ENCODE measurements around the gene C1orf141.
"Not testable (repeated sequence)": the region's sequence is repeated elsewhere in the genome, so short reads cannot be mapped to it uniquely, and the experiment has no call there.

Gene C1orf141

DNA sequence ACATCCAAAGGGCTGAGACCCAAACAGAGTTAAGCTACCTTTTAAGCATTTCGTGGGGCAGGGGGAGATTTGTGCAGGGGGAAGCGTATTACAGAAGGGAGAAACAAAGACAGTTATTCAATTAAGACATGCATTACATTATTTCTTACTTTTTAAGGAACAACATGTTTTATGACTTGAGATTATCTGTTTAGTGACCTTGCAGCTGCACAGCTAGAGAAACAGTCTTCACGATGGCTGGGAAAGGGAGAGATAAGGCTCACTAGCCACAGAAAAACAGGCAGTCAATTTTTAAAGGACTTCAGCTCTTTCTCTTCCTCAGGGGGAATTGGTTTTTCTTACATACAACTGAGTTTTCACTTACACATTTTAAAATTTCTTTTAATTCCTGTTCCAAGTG is 7.1 kb upstream of the C1orf141 start:
- not testable (repeated sequence) for DNase-seq

DNA sequence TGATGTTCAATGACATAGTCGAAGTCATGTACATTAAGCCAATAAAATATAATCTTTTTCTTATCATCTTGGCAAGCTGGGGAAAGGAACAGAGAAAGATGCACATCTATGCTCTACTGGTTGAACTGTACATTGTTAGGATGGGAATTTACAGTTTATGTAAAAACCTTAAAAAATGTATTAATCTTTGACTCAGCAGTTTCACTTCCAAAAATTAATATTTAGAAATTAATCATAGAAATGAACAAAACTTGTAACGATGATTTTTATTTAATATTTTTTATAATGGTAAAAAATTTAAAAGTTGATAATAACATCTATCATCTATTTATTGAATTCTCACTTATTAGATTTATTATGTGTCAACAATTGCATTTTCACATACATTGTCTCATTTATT is 5.7 kb upstream of the C1orf141 start:
- DNase-seq: no peak

DNA sequence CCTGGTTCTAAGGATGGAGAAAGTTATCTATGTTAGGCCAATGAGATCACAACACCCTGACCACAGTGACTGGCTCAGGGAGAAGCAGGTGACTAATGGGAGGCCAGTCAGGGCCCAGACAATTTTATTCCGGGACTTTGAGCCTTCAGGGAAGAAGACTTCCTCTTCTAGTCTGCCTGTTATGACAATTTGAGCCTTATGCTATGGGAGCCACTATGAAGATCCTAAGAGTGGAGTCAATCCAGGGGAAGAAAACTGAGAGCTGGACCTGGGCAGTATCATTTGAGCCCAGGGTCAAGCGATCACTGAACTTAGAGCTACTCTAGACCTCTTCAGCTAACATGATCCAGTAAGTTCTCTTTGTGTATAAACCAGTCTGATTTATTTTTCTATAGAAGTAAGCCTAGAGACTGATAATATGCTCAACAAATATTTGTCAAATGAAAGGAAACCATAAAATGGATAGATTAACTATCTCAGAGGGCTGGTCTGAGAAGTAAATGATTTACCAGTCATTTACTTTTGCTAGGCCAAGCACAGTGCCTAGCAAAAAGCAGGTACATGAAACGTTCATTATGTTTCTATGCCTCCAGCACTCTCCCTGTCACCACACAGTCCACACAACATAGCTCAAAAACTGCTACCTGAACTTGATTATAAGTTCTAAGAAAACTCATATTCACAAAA is 4.2 kb upstream of the C1orf141 start:
- DNase-seq: no peak

DNA sequence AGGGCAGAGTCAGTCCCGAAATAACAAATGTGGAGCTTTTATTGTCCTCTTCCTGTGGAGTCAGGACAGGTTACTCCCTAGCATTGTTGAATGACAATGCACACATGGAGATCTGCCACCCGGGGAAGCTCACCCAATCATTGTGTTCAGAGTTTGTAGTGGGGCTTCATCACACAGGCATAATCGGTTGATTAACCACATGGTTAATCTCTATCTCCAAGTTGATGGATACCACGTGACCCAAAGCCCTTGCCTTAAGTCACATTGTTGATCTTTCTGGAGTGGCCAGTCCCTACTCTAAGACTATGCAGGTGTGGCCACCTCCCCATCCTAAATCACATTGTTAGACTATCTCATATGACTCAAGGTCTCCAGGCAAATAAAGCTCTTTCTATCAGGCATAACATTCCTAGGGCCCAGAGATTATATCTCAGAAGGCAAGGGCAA is 2.6 kb upstream of the C1orf141 start:
- no peak for DNase-seq

DNA sequence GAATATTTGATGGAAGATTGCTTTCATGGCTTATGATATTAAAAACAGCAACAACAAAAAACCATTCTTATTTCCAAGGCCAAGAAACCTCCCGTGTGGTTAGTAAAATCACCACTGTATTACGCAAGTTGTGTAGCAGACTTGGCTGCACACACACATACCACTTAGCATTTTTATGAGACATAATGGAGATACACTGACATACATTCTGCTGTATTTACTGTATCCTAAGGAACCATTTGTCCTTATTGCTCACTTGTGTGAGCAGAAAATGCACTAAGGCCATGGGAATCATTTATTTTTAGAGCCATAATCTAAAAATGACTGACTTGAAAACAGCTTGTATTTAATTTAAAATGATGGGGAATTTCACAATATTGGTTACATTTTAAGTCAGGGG is 584 bp upstream of the C1orf141 start:
- DNase-seq: no peak

DNA sequence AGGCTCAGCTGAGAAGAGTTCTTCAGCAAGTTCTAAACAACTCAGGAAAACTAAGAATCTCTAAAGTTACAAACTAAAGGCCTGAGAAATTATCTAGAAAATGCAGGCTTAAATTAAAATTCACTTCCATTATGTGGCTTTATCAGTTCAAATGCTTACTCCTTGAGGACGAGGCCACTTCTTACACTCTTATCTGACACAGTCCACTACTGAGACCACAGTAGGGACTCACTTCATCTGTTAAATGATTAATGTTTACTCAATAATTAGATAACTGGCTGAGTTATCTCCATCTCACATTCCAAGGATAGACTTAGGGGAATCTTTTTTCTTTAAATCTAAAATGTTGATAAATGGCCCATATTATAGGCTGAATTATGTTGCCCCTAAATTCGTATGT is 1.6 kb downstream of the C1orf141 start:
- DNase-seq: no peak

DNA sequence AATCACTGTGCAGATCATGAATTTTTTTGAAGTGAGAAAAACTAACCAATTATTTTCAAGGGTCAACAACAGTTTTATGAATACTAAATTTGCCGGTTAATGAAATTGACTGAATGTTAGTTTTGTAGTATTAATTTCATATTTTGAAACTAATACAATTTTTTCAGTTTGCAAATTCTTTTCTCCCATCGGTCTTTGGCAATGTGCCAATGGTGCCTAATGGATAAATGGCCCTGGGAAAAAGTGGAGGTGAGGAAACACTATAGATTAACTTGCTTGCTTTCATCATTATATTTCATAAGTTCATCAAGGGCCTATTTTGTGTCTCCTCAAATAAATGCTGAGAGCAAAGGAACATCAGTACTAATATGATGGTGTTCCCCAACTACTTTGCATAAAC is 4.1 kb downstream of the C1orf141 start:
- no peak for DNase-seq

DNA sequence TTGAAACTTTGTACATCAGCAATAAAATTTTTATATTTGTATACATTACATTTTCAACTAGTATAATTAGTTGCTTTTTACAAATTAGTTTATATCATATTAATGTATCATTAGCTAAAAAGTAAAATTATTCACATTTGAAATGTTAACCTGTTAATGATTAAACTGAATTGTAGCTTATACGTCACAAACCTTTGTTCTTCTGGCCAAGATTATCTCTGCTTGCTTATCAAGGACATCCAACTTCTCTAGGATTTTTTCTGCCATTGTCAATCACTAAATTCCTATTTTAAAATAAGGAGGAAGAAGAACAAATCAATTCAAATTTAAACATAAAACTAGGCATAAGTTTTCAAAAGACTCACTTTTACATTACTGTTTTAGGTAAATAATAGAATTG is 7.8 kb downstream of the C1orf141 start:
- DNase-seq: no peak

DNA sequence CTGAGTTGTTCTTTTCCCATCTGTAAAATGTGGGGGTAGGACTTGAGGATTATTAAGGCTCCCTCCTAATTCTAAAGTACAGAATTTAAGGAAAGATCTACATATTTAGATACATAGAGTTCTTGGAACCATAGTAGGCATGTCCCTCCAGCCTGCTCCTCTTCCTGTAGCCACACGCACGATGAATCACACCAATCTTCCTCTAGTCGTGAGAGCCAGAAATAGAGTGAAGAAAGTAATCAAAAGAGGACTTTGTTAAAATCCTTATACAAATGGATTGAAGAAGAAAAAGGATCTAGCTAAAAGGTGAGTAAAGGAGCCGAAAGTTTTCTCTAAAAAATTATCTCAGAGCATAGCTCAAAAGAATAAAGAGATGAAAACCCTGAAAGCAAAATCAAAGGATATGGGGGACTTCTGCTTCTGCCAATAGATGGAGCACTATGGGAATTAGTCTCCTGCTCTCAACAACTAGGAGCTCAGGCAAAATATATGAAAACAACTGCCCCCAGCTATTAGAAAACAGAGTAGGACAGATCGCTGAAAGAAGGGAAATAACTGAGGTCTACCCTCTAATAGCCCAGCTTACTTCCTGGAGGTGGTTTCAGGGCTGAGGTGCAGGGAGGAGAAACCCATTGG is 8.5 kb downstream of the C1orf141 start:
- DNase-seq: no peak

DNA sequence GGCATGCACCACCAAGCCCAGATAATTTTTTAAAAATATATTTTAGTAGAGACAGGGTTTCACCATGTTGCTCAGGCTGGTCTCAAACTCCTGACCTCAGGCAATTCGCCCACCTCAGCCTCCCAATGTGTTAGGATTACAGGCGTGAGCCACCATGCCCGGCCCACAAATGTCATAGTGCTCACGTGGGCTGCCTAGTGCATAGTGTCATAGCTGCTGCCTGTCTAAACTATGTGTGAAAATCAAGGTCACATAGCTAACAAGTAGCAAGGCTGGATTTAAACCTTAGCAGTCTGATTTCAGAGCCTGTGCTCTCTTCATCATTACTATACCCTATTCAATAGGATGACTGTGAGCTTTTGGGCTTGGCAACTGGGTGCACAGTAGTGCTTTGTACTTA is 10.3 kb downstream of the C1orf141 start:
- DNase-seq: no peak

DNA sequence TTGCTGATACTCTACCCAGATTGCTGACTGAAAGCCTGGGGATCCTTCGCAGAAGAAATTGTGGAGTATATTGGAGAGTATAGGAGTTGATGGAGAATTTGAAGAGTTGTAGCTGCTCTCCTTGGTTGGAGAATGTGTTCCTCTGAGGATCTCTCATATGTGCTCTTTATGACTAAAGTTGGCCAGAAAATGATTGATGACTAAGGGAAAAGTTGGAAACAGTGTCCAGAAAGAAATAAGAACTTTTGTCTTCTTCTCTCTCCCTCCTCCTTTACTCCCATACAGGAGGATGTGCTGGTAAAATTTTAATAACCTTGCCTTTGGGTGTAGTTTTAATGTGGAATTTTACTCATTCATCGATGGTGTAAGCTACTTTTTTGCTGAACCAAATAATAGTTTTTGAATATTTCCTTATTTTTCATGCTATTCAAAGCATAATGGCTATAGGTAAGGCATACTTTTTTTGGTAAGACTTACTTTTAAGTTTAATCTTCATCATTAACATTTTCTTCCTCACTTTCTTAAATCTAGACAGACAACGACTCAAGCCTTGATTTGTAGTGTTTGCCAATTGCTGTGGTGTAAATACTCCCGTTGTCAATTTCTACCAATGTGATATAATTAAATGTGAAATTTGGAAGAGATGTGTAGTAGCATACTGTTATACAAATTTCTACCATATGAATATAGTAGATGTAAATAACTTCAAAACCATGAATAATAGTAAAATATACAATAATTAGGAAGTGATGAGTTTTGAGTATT is 13.7 kb downstream of the C1orf141 start:
- no peak for DNase-seq

DNA sequence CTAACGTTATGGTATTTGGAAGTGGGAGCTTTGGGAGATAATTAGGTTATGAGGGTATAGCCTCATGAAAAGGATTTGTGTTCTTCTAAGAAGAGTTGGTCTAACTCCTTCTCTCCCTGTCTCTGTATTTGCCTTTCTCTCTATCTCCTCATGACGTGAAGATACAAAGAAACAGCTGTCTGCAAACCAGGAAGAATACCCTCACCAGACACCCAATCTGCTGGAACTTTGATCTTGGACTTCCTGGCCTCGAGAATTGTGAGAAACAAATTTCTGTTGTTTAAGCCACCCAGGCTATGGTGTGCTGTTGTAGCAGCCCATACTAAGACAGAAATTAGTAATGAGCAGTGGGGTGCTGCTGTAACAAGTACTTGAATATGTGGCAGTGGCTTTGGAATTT is 16.1 kb downstream of the C1orf141 start:
- DNase-seq: no peak

DNA sequence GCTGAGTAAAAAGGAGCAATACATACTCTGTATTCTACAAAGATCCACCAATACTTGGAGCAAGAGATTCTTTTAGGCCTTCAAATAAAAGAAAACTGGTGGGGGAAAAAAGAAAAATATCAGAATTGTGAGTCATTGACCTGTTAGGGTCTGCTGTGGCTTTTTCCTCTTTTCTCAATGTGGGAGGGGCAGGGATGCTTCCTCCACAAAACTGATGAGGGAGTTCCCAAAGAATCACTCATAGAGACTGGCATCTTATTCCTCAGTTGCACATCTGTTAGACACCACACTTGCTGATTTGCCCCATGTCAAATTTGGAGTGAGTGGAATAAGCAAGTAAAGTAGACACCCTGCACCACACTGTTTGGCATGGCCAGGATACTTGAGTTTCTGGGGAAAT is 16.6 kb downstream of the C1orf141 start:
- DNase-seq: no peak

DNA sequence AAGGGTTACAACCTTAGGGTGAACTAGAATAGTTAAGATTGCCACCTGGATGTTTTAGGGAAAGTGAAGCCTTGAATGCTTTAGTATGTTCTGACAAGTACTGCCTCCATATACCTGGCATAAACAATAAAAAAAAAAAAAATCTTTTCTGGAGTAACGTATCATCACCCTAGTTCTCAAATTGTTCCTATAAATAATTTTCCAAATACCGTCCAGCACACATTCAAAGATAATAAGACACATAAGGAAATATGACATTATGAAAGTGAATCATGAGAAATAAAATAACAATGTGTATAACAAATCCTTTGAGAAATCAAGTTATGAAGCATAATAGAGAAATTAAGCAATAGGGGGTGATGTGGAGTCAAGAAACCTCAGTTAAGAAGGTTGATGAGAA is 20.6 kb downstream of the C1orf141 start:
- DNase-seq: no peak

DNA sequence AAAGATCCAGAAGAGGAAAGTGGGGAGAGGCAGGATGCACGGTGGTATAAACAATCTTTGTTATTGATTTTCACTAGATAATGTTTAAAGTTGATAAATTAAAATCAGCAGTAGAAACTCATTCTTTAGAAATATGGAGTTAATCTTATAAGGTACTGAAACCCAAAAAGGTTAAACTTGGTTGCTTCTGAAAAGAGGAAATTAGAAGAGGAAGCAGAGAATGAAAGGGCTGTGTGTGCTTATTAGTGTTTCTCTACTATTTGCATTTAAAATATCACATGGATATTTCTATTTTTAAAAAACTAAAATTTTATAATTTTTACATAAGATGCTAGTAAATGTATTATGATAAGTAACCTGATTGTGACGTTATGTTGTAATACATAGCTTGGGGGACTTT is 24.4 kb downstream of the C1orf141 start:
- no peak for DNase-seq

DNA sequence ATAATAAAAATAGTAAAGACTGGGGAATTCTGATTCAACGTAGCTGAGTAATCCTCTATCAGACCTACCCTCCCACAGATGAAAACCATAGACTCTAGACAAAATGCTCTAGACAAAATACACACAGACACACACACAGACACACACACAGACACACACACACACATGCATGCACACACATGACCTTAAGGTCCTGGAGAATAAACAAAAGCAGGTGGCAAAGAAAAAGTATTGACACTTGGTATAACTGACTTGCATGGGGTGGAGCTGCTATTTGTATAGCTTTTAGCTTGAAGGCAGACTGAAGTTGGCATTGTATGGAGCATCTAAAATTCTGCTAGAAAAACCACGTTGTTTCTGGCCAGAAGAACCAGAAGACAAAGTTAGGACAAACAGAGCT is 29.3 kb downstream of the C1orf141 start:
- DNase-seq: no peak

DNA sequence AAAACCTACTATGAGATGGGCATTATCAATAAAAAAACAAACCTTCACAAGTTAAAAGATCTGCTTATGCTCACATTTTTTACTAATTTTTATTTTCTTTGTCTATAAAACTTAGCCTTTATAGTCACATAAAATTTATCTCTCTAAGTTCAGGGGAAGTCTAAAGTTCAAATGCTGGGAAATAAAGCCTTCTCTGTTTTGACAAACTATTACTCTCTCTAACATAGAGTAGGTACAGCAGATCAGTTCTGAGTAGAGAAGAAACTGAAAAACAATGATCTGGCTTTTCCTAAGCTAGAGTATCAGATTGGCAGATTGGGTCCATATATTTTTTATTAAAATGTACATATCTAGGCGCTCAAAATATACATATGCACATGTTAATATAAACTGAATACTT is 31.2 kb downstream of the C1orf141 start:
- no peak for DNase-seq

DNA sequence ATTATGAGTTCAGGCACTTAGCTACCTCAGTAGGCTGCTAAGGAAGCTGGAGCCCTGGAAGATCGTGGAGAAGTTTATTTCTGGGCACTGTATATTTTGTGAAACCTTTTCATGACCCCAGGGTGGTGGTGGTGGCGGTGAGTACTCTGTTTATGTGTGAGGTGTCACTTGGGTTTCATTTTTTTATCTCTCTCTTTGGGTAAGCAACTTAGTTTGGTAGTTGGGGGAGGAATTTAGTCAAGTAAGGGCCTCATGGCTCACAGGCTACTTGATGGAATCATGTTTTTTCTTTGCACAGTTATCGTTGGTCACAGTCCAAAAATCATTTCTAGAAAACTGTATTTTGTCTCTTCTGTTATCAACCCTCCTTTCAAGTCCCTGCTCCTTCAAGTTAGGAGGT is 33.9 kb downstream of the C1orf141 start:
- no peak for DNase-seq

DNA sequence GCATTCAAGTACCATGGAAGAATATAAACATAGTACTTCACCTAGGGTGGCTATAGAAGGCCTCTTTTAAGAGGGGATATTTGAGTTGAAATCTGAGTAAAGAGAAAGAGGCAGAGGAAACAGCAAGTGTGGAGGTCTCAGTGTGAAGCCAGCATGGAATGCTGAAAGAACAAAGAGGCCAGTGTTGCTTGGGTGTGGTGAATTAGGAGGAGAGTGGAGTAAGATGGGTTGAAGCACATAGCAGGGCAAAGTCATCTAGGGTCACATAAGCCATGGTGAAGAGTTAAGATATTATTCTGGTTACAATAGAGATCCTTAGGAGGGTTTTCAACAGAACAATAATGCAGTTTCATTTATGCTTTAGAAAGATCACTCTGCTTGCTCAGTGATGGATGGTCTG is 37.5 kb downstream of the C1orf141 start:
- DNase-seq: no peak

DNA sequence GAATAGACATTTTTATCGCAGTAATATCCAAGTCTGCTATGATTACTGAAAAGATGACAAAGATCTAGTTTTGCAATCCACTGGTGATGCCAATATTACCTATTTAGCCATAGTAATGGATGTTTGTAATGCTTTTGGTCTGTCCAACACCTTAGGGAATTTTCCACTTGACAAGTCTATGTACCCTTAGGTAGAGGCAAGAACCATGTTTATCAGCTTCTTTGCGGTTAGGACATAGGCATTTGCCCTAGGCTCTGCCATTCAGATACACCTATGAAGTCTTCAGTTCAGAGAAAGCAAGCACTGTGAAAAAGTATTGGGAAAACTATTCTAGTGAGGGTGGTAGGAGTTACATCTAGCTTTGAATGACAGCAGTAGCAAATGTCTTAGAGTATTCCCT is 40.6 kb downstream of the C1orf141 start:
- no peak for DNase-seq

DNA sequence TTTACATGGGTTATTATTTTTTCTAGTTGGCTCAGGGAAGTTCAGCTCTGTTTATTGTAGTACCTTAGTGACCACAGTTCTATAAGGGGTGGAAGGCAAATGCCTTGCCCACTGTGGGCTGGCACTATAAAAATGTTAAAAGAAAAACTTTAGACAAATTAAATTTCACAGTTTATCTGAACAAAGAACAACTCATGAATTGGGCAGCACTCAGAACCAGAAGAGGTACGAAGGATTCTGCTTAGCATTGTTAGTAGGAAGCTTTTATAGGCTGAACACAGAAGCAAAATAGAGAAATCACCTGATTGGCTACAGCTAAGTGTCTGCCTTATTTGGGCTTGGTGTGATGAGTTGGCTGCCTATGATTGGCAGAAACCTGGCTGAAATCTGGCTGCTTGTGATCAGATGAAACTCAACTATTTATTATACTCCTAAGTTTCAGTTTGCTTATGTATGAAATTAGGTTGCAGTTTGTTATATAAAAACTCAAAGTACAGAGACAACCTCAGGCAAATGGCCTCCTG is 45.0 kb downstream of the C1orf141 start:
- DNase-seq: no peak

DNA sequence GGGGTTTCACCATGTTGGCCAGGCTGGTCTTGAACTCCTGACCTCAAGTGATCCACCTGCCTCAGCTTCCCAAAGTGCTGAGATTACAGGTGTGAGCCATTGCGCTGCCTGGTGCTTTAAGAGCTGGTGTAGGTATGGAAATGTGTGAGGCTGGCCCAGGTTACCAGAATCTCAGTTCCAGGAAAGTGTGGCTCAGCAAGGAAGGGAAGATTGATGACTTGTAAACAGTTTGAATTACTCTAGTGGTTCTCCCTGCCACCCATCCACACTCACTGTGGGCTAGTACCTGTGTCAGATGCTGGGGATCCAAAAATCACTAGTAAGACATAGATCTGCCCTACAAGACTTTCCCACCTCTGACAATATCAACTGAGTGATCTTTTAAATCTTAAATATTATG is 46.3 kb downstream of the C1orf141 start:
- DNase-seq: no peak

DNA sequence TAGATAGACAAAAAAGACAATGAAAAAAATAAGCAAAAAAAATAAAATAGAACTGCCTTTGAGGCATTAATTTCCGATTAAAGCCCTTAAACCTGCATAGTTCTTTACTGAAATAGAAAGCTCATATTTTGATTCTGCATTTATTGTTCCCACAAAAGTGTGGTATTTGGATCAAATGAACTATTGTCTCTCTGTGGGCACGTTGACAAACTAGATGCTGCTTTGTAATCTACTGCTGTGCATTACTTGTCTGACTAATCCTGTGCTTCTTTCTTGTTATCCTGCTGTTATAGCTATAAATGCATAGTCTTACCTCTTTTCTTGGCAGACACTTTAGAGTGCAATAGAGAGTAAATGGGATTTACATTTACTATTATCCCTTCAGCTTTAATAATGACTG is 49.4 kb downstream of the C1orf141 start:
- no peak for DNase-seq

DNA sequence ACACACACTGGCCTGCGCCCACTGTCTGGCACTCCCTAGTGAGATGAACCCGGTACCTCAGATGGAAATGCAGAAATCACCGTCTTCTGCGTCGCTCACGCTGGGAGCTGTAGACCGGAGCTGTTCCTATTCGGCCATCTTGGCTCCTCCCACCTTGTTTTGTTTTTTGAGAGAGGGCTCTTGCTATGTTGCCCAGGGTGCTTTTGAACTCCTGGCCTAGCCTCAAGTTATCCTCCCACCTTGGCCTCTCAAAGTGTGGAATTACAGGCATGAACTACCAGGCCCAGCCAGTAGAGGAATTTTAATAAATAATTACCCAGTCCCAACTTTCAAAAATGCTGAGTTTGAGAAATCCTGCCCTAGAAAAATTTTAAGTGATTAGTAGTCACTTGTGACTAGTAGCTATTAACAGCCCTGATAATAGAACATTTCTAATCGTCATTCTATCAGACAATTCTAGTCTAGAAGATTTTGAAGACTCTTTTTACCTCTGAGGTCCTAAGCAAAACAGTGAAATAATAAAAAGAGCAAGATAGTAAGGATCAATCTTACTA is 49.9 kb downstream of the C1orf141 start:
- no peak for DNase-seq
